GM18508 (cell line): ENCODE measurements around the gene CTBP1.
"Not testable (repeated sequence)": the region's sequence is repeated elsewhere in the genome, so short reads cannot be mapped to it uniquely, and the experiment has no call there.

Experiments
- ATAC-seq: cut with Tn5 transposase; IDR thresholded peaks from one replicate; pipeline ENCODE4 v1.9.1; 2021; ENCODE audit warnings: moderate number of reproducible peaks; ENCODE audit not compliant: insufficient read depth, unreplicated experiment

The CTBP1 gene

GRCh38 chr4:1239950-1240307, 9.0 kb downstream of the CTBP1 start:
- no peak for ATAC-seq

GRCh38 chr4:1239141-1239949, 9.6 kb downstream of the CTBP1 start:
- ATAC-seq: no peak

GRCh38 chr4:1238676-1239000, 10.3 kb downstream of the CTBP1 start:
- no peak for ATAC-seq

- no peak for ATAC-seq
These were observed 10.8 kb downstream of the CTBP1 start for GRCh38 chr4:1237981-1238675.

GRCh38 chr4:1237261-1237660, 11.7 kb downstream of the CTBP1 start:
- not testable (repeated sequence) for ATAC-seq

- not testable (repeated sequence) for ATAC-seq
These were observed 12.1 kb downstream of the CTBP1 start for GRCh38 chr4:1236836-1237235.

- no peak for ATAC-seq
These were observed 12.8 kb downstream of the CTBP1 start for GRCh38 chr4:1236103-1236641.

- no peak for ATAC-seq
These were observed 13.4 kb downstream of the CTBP1 start for GRCh38 chr4:1235381-1236102.

GRCh38 chr4:1234811-1235292, 14.1 kb downstream of the CTBP1 start:
- ATAC-seq: no peak

- no peak for ATAC-seq
These were observed 14.6 kb downstream of the CTBP1 start for GRCh38 chr4:1234309-1234695.

- no peak for ATAC-seq
These were observed 15.2 kb downstream of the CTBP1 start for GRCh38 chr4:1233641-1234308.

GRCh38 chr4:1232661-1233621, 16.0 kb downstream of the CTBP1 start:
- no peak for ATAC-seq

GRCh38 chr4:1231637-1232360, 17.1 kb downstream of the CTBP1 start:
- ATAC-seq: no peak

- no peak for ATAC-seq
These were observed 17.8 kb downstream of the CTBP1 start for GRCh38 chr4:1230971-1231636.

- ATAC-seq: no peak
These were observed 18.6 kb downstream of the CTBP1 start for GRCh38 chr4:1230316-1230715.

GRCh38 chr4:1229117-1229849, 19.6 kb downstream of the CTBP1 start:
- no peak for ATAC-seq

GRCh38 chr4:1227816-1228215, 21.1 kb downstream of the CTBP1 start:
- no peak for ATAC-seq
